Esophagus squamous epithelium (tissue), 5 donors: ENCODE results near the gene TRIM73. TPM values are rescaled to one million over a fixed set of nuclear protein-coding genes. Genes with fewer than 3 reads are reported as not detected.
A peak's percentile ranks its signal among the peaks of the same experiment; 100 is the strongest.
"Not testable (repeated sequence)": the region's sequence is repeated elsewhere in the genome, so short reads cannot be mapped to it uniquely, and the experiment has no call there.

Experiments
- DNase-seq: peaks from one replicate; lab custom pipeline; 2025; lab: John Stamatoyannopoulos, UW
- H3K27ac ChIP-seq, 4 donors: fragments of 200-600 bp; sonication (generic); one replicate each; pipeline ENCODE4 v1.5.1; 2016 to 2019; ENCODE audit warnings: mild to moderate bottlenecking in 1 of 4
- H3K27me3 ChIP-seq, 4 donors: fragments of 200-600 bp; sonication (generic); 1 replicate in 3 of 4; 2 replicates in 1 of 4; pipeline versions ENCODE4 v1.5.1 to v1.6.0; 2017 to 2021; ENCODE audit warnings: antibody characterized with exemption in 1 of 4
- H3K36me3 ChIP-seq, 3 donors: fragments of 200-600 bp; sonication (generic); one replicate each; pipeline ENCODE4 v1.5.1; 2016 to 2019
- H3K4me1 ChIP-seq, 3 donors: fragments of 200-600 bp; sonication (generic); one replicate each; pipeline ENCODE4 v1.5.1; 2017 to 2019
- H3K4me3 ChIP-seq, 4 donors: fragments of 200-600 bp; sonication (generic); 1 replicate in 3 of 4; 2 replicates in 1 of 4; pipeline ENCODE4 v1.5.1; 2016 to 2019; ENCODE audit warnings: mild to moderate bottlenecking in 2 of 4, moderate library complexity in 1 of 4
- H3K9me3 ChIP-seq, 3 donors: fragments of 200-600 bp; sonication (generic); one replicate each; pipeline ENCODE4 v1.5.1; 2016 to 2019
- WGBS, 2 donors: methylation state at CpG; one replicate each; pipeline ENCODE4 v1.1.5; 2018; 5-methylcytosine and 5-hydroxymethylcytosine counted together
- intact Hi-C: fragments of 100-400 bp; cut with DNase I; formaldehyde crosslinking; loops from one replicate; pipeline ENCODE4 v1.15.0; 2022
- total RNA-seq, 4 donors: library from RNA; depleted of rRNA; stranded (reverse); fragments of >200 nt; gene quantifications; one replicate each; pipeline ENCODE4 v1.1.0, GENCODE V29; 2016
- TF ChIP-seq, protein P1 (sequence below), 6 experiments: fragments of 450-650 bp in 4 of 6; fragments of 200-600 bp in 2 of 6; sonication (generic) in 2 of 6; IDR thresholded peaks; one replicate each; pipeline ENCODE4 v1.5.1; 2016 to 2019; ENCODE audit warnings: antibody characterized with exemption in 6 of 6, mild to moderate bottlenecking in 4 of 6, moderate library complexity in 4 of 6
- donor health status: DM: yes; HTN: yes; CAD: no.

The TRIM73 gene
- total RNA-seq, 4 donors from 2014 or later, result 0.31 to 1.9 (median 1.7) TPM; not detected in 1

DNA sequence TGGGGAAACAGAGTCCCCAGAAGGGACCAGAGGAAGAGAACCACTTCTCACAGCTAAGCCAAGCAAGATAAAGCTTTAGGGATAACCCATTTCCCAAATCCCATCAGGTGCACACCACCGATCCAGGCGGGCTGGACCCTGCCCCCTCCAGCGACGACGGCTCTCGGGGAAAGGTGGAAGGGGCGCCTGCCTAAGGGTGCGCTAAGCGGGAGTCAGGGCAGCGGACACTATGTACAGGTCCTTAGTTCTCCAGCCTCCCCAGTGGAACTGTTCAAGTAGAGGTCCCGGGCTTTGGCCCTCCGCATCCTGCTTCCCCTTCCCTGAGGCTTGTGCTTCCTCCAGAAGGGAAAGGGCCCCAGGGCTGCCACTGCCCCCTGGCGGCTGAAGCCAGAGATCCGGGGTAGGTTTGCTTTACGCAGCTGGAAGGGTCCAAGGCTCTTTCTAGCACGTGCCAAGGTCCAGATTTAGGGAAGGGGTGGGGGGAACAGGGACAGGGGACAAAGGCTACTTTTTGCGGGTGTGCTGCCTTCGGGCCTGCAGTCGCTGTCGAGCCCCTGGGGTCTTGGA is 22.9 kb downstream of the TRIM73 start:
- WGBS, 2 donors, result 95 to 100% methylated on average over 2 to 10 of the region's 20 CpGs
- H3K4me1 ChIP-seq, H3K27me3 ChIP-seq, H3K9me3 ChIP-seq, H3K4me3 ChIP-seq, H3K27ac ChIP-seq, intact Hi-C loops, DNase-seq: not testable (repeated sequence)
- TF ChIP-seq, protein P1, sequence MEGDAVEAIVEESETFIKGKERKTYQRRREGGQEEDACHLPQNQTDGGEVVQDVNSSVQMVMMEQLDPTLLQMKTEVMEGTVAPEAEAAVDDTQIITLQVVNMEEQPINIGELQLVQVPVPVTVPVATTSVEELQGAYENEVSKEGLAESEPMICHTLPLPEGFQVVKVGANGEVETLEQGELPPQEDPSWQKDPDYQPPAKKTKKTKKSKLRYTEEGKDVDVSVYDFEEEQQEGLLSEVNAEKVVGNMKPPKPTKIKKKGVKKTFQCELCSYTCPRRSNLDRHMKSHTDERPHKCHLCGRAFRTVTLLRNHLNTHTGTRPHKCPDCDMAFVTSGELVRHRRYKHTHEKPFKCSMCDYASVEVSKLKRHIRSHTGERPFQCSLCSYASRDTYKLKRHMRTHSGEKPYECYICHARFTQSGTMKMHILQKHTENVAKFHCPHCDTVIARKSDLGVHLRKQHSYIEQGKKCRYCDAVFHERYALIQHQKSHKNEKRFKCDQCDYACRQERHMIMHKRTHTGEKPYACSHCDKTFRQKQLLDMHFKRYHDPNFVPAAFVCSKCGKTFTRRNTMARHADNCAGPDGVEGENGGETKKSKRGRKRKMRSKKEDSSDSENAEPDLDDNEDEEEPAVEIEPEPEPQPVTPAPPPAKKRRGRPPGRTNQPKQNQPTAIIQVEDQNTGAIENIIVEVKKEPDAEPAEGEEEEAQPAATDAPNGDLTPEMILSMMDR (IDR thresholded peaks at IDR 0.05), result peak in 1 of 6 experiments; percentile 14
- peaks cover 3 to 59% (median 11%) of the 10 kb centered on the region in 3 donors for H3K36me3 ChIP-seq

GRCh38 chr7:75419210-75419609 is 23.8 kb downstream of the TRIM73 start:
- H3K27ac ChIP-seq, DNase-seq, H3K27me3 ChIP-seq, H3K9me3 ChIP-seq, H3K4me1 ChIP-seq, intact Hi-C loops, H3K4me3 ChIP-seq: not testable (repeated sequence)
- WGBS, 2 donors, result no CpG with 5 or more reads among the region's 13 CpGs
- H3K36me3 ChIP-seq, result peaks cover 5 to 68% (median 11%) of the 10 kb centered on the region in 3 donors

- peaks cover 9 to 73% (median 13%) of the 10 kb centered on the region in 3 donors for H3K36me3 ChIP-seq
- H3K9me3 ChIP-seq, H3K4me1 ChIP-seq, DNase-seq, intact Hi-C loops, H3K4me3 ChIP-seq, H3K27ac ChIP-seq, H3K27me3 ChIP-seq: not testable (repeated sequence)
- 72 to 76% methylated on average over 7 to 11 of the region's 13 CpGs for WGBS, 2 donors
These were observed 24.3 kb downstream of the TRIM73 start for GRCh38 chr7:75419693-75420092.

DNA sequence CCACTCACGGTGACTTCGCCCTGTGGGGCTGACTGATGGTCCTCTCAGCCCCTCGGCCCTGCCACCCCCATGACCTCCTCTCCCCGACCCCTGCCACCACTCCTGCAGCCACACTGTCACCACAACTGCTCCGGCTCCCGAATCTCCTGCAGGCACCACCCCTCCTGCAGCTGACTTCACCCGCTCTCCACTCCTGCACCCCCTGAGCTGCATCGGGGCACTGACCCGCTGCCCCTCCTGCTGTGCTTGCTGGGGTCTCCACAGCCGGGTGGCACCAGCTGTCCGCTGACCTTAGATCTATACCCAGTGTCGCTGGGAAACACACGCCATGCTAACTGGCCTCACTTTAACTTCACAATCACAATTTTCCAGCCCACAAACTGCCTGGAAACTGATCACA is 24.7 kb downstream of the TRIM73 start:
- DNase-seq, H3K27me3 ChIP-seq, intact Hi-C loops, H3K4me1 ChIP-seq, H3K27ac ChIP-seq, H3K4me3 ChIP-seq, H3K9me3 ChIP-seq: not testable (repeated sequence)
- peaks cover 10 to 72% (median 14%) of the 10 kb centered on the region in 3 donors for H3K36me3 ChIP-seq
- WGBS, 2 donors, result 89 to 93% methylated on average over 3 to 9 of the region's 13 CpGs

- H3K27ac ChIP-seq, H3K27me3 ChIP-seq, DNase-seq, H3K4me3 ChIP-seq, H3K9me3 ChIP-seq, H3K4me1 ChIP-seq, intact Hi-C loops: not testable (repeated sequence)
- peaks cover 10 to 53% (median 14%) of the 10 kb centered on the region in 3 donors for H3K36me3 ChIP-seq
- 89 to 92% methylated on average over 6 to 14 of the region's 50 CpGs for WGBS, 2 donors
These were observed 26.6 kb downstream of the TRIM73 start for GRCh38 chr7:75421798-75422710.

DNA sequence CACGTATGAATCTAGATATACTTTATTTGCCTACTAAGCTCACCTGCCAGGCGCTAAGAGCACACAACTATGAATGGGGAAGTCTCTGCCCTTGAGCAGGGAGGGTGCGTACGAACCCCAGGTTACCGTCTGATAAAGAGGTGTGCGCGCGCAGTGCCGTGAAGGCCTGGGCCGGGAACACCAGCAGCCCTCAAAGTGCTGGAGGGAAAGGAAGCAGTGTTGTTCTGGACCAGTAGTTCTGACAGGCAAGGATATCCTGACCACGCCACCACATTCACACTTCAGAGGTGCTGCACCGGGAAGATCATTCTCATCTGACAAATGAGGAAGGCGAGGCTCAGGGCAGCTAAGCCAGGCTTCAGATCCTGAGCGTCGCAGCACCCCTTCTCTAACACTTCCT is 28.1 kb downstream of the TRIM73 start:
- intact Hi-C loops, H3K27me3 ChIP-seq, H3K27ac ChIP-seq, DNase-seq, H3K4me3 ChIP-seq, H3K9me3 ChIP-seq, H3K4me1 ChIP-seq: not testable (repeated sequence)
- peaks cover 10 to 61% (median 14%) of the 10 kb centered on the region in 3 donors for H3K36me3 ChIP-seq
- WGBS, 2 donors, result 80 to 100% methylated on average over 3 of the region's 15 CpGs

DNA sequence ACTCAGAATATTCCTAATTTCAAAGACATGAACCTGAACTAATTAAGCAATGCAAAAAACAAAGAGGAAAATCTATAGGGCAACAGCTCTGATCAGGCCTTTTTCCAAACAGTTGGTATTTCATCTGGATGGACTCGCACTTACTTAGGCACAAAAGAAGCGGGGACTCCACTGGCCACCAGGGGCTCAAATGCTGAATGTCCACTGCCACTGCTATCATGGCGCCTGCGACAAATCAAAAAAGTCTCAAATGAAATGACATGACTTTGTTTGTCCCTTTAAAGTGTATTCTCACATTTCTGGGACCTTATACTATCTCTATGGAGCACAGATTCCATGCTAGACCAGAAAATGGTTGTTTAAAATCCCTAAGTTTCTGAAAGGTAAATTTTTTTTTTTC is 43.6 kb downstream of the TRIM73 start:
- 97 to 99% methylated on average over 4 of the region's 4 CpGs for WGBS, 2 donors
- H3K9me3 ChIP-seq, DNase-seq, intact Hi-C loops, H3K4me3 ChIP-seq, H3K27ac ChIP-seq, H3K27me3 ChIP-seq: not testable (repeated sequence)
- Histone ChIP-seq H3K4me1 (peaks cover 0 to 13% (median 0%) of the 10 kb centered on the region in 3 donors), H3K36me3 (peaks cover 13 to 74% (median 31%) of the 10 kb centered on the region in 3 donors)

GRCh38 chr7:75442101-75442464 is 46.7 kb downstream of the TRIM73 start:
- H3K27me3 ChIP-seq, H3K9me3 ChIP-seq, intact Hi-C loops, DNase-seq: not testable (repeated sequence)
- Histone ChIP-seq H3K36me3 (peaks cover 13 to 43% (median 23%) of the 10 kb centered on the region in 3 donors), H3K4me3 (peak overlapping the region; percentile 45 to 72 (median 58)), H3K4me1 (peaks cover 0 to 13% (median 0%) of the 10 kb centered on the region in 3 donors), H3K27ac (peak overlapping the region; percentile 84 to 87 (median 87))
- 0% methylated on average over 3 to 7 of the region's 37 CpGs for WGBS, 2 donors
